ENCODE results near the gene AP1S3. TPM values are rescaled to one million over a fixed set of nuclear protein-coding genes. Genes with fewer than 3 reads are reported as not detected.

The AP1S3 gene
- total RNA-seq, 1 experiment from 2014 or later: 185 TPM

GRCh38 chr2:223865124-223865523 is 27.7 kb upstream of the AP1S3 start:
- ATAC-seq (no peak), DNase-seq (ENCODE audit: low read depth, low spot score) (no peak)
- no peaks in the 10 kb centered on the region for H3K9me2 ChIP-seq (ENCODE audit: insufficient read depth)
- CTCF ChIA-PET: no interaction called here
- H3K4me3 ChIP-seq (replicated peaks in 1 of 2; ENCODE audit: low read depth in 1 of 2, low read length in 2 of 2): no peak overlapping the region
- RAD21 ChIA-PET (ENCODE audit: low non-redundant PET in 1 of 2, low total read pairs in 2 of 2, uncharacterized antibody in 2 of 2, unreplicated experiment in 2 of 2): no interaction called here
- no peaks in the 10 kb centered on the region for H4K20me1 ChIP-seq (ENCODE audit: insufficient read depth)
- H3K36me3 ChIP-seq (ENCODE audit: control insufficient read depth in 1 of 2, insufficient read depth in 2 of 2, low read length in 2 of 2): no peaks in the 10 kb centered on the region
- no peak overlapping the region for H3K4me2 ChIP-seq (ENCODE audit: low read length)
- H3K79me2 ChIP-seq (ENCODE audit: insufficient read depth, low read length): no peaks in the 10 kb centered on the region
- POLR2A ChIA-PET: no interaction called here
- peaks cover 26 to 39% of the 10 kb centered on the region in 2 experiments for H3K4me1 ChIP-seq (ENCODE audit: control insufficient read depth in 1 of 2, insufficient read depth in 2 of 2, low read length in 2 of 2)
- H3K9ac ChIP-seq (ENCODE audit: low read length): no peak overlapping the region
- TF ChIP-seq SP1 (IDR thresholded peaks at IDR 0.05; ENCODE audit: low read depth) (no peak), SRF (IDR thresholded peaks at IDR 0.05; ENCODE audit: low read depth) (no peak), EZH2phosphoT487 (IDR thresholded peaks at IDR 0.05; ENCODE audit: borderline replicate concordance) (no peak), SIN3A (IDR thresholded peaks at IDR 0.05; ENCODE audit: low read depth) (no peak), FOSL1 (IDR thresholded peaks at IDR 0.05; ENCODE audit: low read depth) (no peak), REST (IDR thresholded peaks at IDR 0.05; ENCODE audit: low read depth) (no peak)
- no peak overlapping the region for H3K27ac ChIP-seq (ENCODE audit: low read depth, low read length)
- no peaks in the 10 kb centered on the region for H3K9me3 ChIP-seq (ENCODE audit: control insufficient read depth in 1 of 2, insufficient read depth in 1 of 2, low read depth in 1 of 2, low read length in 2 of 2)
- intact Hi-C loops (cut with micrococcal nuclease): no loop called here
- no peaks in the 10 kb centered on the region for H3K27me3 ChIP-seq (ENCODE audit: insufficient read depth, low read length)
- no TSS peak for BruUV-seq (replicated peaks)
- H2AFZ ChIP-seq (ENCODE audit: low read depth, low read length, poor library complexity, severe bottlenecking): no peak overlapping the region

GRCh38 chr2:223863491-223863890 is 26.1 kb upstream of the AP1S3 start:
- no peaks in the 10 kb centered on the region for H4K20me1 ChIP-seq (ENCODE audit: insufficient read depth)
- POLR2A ChIA-PET: no interaction called here
- no peaks in the 10 kb centered on the region for H3K36me3 ChIP-seq (ENCODE audit: control insufficient read depth in 1 of 2, insufficient read depth in 2 of 2, low read length in 2 of 2)
- H3K4me3 ChIP-seq (replicated peaks in 1 of 2; ENCODE audit: low read depth in 1 of 2, low read length in 2 of 2): no peak overlapping the region
- intact Hi-C loops (cut with micrococcal nuclease): loop anchor here (5.0 kb wide), 3 partner anchors 166 to 891 kb away; no protein-coding TSS in a partner anchor
- no peaks in the 10 kb centered on the region for H3K79me2 ChIP-seq (ENCODE audit: insufficient read depth, low read length)
- no peaks in the 10 kb centered on the region for H3K9me2 ChIP-seq (ENCODE audit: insufficient read depth)
- RAD21 ChIA-PET (ENCODE audit: low non-redundant PET in 1 of 2, low total read pairs in 2 of 2, uncharacterized antibody in 2 of 2, unreplicated experiment in 2 of 2): no interaction called here
- ATAC-seq (no peak), DNase-seq (ENCODE audit: low read depth, low spot score) (no peak)
- BruUV-seq (replicated peaks): no TSS peak
- H3K4me2 ChIP-seq (ENCODE audit: low read length): no peak overlapping the region
- no peaks in the 10 kb centered on the region for H3K27me3 ChIP-seq (ENCODE audit: insufficient read depth, low read length)
- no peak for TF ChIP-seq EZH2 (IDR thresholded peaks at IDR 0.05)
- TF ChIP-seq ZBTB33 (IDR thresholded peaks at IDR 0.05; ENCODE audit: extremely low read depth, insufficient replicate concordance, low read length): no peak
- no peak for TF ChIP-seq FOSL1 (IDR thresholded peaks at IDR 0.05; ENCODE audit: low read depth)
- TF ChIP-seq POLR2AphosphoS5 (IDR thresholded peaks at IDR 0.05; ENCODE audit: low read depth, low read length): no peak
- no peak for TF ChIP-seq SIN3A (IDR thresholded peaks at IDR 0.05; ENCODE audit: low read depth)
- TF ChIP-seq SP1 (IDR thresholded peaks at IDR 0.05; ENCODE audit: low read depth): no peak
- no peak for TF ChIP-seq POLR2A (IDR thresholded peaks at IDR 0.05; ENCODE audit: borderline replicate concordance, extremely low read depth, insufficient read depth, insufficient read length)
- no peak for TF ChIP-seq SRF (IDR thresholded peaks at IDR 0.05; ENCODE audit: low read depth)
- no peak for TF ChIP-seq TCF7L2 (IDR thresholded peaks at IDR 0.05; ENCODE audit: borderline replicate concordance, extremely low read depth, insufficient read depth, insufficient read length)
- no peak for TF ChIP-seq ELF1 (IDR thresholded peaks at IDR 0.05; ENCODE audit: borderline replicate concordance, low read depth)
- no peak for TF ChIP-seq YY1 (IDR thresholded peaks at IDR 0.05; ENCODE audit: extremely low read depth, insufficient replicate concordance, low read depth, low read length)
- no peak for TF ChIP-seq ZNF274 (IDR thresholded peaks at IDR 0.05; ENCODE audit: low read depth, low read length)
- no peak overlapping the region for H3K27ac ChIP-seq (ENCODE audit: low read depth, low read length)
- no peak overlapping the region for H2AFZ ChIP-seq (ENCODE audit: low read depth, low read length, poor library complexity, severe bottlenecking)
- H3K4me1 ChIP-seq (ENCODE audit: control insufficient read depth in 1 of 2, insufficient read depth in 2 of 2, low read length in 2 of 2): peaks cover 37 to 53% of the 10 kb centered on the region in 2 experiments
- no peaks in the 10 kb centered on the region for H3K9me3 ChIP-seq (ENCODE audit: control insufficient read depth in 1 of 2, insufficient read depth in 1 of 2, low read depth in 1 of 2, low read length in 2 of 2)
- CTCF ChIA-PET: interaction anchor here (1.3 kb wide), 1 partner anchor 106 kb away, joined by 5 read pairs; no protein-coding TSS in a partner anchor
- no peak overlapping the region for H3K9ac ChIP-seq (ENCODE audit: low read length)
